Measurements from ENCODE around the gene CMC1.

The CMC1 gene

GRCh38 chr3:28308196-28308595 is 66.8 kb downstream of the CMC1 start:
- DNase-seq, result no peak

DNA sequence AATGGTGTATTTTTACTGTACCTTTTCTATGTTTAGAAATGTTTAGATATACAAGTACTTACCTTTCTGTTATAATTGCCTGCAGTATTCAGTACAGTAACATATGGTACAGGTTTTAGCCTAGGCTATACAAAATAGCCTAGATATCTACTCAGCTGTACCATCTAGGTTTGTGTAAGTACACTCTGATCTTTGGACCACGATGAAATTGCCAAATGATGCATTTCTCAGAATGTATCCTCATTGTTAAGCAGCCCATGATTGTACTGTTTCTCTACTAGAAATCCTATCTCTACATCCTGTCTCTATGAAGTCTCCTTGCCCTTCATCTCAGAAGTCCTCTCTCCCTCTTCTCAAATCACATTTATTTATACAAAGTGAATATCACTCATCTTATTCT is 74.3 kb downstream of the CMC1 start:
- no peak for DNase-seq

GRCh38 chr3:28316226-28316625 is 74.8 kb downstream of the CMC1 start:
- DNase-seq, result no peak

GRCh38 chr3:28317438-28318022 is 76.1 kb downstream of the CMC1 start:
- DNase-seq, result peak; percentile 10

DNA sequence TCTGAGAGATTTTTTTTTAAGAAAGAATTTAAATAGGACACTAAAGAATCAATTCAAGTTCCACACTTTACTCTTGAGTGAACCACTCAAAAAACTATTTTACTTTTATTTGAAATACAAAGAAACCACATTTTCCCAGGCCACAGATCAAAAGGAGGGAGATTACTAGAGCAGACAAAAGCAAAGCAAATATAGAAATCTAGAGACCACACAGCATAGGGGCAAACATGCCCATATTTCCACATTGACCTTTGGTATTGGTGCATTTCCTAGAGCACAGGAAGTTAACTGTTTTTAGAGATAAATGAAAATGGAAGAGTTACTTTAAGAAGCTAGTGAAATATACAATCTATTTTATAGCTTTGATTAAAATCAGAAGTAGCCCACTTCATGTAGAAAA is 79.6 kb downstream of the CMC1 start:
- DNase-seq, result no peak

DNA sequence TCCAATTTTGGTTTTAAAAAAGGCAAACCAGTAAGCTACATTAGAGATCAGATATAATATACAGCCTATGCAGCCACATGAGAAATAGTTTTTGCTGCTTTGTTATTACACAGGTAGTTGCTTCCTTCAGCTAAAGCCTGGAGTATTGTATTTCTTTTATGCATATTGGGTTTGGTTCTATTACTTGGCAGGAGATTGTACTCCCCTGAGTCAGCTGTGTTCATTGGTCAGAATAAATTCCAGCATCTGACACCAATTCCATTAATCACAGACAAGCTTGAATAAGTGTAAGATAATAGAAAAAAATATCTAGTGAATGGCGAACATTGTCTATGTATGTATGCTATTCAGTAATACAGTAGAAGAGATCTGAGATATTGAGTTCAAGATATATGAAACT is 81.0 kb downstream of the CMC1 start:
- DNase-seq, result no peak

- DNase-seq, result peak; percentile 17
Measured at GRCh38 chr3:28326458-28326926, 85.1 kb downstream of the CMC1 start.

DNA sequence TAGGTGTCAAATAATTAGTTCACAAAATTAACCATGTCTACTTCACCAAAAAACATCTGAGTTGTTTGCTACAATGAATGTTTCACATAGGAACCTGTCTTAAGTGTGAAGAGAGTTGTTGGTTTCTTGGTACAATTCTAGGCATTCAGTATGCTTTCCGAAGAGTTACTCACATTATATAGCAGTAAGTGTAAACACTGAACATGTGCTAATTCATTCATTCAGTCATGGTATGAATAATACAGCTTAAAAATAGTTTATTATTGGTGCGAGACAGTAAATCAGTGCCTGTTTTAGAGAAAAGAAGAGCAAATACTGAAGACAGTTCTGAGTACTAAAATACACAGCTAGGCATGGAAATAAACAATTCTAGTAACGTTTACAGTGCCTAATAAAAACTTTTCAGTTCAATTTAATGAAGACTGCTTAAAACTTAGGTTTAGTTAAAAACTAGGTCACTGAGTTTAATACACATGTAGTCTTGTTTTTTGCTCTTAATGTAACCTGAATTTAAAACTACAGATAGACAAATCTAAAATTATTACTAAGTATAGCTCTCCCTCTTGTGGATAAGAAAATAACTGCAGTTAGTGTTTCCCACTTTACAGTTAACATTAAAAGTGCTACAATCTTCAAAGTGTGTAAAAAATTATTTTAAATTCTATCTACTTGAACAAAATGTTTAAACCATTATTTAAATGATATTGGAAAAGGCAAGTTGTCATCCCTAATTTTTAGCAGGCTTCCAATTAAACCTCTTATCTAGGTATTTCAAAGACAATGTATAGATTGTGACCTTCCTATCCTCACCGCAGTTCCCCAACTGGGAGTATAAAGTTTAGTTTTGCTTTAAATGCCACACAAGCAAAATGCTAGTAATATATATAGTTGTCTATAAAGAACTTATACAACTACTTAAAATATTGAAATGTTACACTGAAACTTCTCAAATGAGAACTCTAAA is 87.1 kb downstream of the CMC1 start:
- DNase-seq, result no peak

DNA sequence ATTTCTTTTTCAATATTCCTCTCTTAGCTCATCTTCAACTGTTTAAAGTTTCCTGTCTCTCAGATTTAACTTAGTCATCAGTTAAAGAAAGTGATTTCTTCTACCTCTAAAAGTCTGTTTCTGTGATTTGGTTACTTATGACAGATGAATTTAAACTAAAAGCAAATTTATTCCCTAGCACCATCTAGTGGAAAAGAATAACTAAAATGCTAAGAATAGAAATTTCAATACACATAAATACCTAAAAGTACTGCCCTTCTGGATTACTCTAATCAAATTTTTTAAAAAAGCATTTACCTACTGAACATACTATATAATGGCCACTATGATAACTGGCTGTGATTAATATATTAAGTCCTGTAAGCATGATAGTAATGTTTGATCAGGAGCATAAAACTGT is 93.1 kb downstream of the CMC1 start:
- DNase-seq, result no peak

GRCh38 chr3:28335246-28335645 is 93.8 kb downstream of the CMC1 start:
- DNase-seq, result no peak

DNA sequence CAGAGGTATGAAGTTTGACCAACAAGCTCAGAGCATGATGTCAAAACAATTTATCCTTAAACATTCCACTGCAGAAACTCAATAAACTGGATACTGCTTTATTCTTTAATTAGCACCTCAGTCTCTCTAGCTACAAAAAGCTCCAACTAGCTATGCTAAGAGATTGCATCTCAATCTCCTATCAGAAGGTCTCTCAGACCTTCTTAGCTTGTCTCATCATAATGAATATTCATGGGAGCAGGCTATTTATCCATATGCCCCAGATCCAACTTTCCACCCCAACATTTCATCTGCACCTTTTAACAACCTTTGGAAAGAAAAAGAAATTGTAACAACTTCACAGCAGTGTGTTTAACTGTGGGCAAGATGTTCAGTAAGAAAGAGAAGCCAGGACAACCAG is 95.8 kb downstream of the CMC1 start:
- no peak for DNase-seq

DNA sequence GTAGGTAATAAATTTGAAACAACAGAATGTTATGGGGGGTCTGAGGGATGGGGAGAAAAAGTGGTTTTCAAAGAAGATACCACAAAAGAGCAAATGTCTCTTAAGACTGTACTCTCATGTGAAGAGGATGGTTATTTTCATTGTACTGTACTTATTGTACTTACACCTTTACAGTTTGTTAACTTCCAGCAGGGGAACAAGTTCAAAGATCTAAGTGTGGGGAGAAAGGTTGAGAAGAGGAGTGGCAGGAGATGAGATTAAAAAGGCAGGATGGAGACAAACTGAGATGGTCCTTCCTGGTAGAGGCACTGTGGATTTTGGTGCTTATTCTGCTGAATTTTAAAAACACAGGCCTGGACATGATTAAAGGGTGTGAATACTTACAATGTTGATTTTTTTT is 101.7 kb downstream of the CMC1 start:
- no peak for DNase-seq

DNA sequence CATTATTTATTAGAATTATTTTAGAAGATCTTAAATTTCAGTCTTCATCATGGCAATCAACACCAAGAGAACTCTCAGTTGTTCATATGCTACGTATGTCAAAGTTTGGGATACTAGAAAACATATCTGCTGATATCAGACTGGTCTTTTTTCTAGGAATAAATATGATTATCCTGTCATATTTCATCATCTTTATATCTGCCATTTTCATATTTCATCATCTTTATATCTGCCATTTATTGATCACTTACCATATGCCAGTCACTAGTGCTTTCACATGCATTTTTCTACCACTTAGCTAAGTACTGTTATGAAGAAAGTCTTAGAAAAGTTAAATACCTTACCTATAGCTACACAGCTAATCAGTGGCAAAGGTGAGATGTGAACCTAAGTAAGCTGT is 104.3 kb downstream of the CMC1 start:
- no peak for DNase-seq

DNA sequence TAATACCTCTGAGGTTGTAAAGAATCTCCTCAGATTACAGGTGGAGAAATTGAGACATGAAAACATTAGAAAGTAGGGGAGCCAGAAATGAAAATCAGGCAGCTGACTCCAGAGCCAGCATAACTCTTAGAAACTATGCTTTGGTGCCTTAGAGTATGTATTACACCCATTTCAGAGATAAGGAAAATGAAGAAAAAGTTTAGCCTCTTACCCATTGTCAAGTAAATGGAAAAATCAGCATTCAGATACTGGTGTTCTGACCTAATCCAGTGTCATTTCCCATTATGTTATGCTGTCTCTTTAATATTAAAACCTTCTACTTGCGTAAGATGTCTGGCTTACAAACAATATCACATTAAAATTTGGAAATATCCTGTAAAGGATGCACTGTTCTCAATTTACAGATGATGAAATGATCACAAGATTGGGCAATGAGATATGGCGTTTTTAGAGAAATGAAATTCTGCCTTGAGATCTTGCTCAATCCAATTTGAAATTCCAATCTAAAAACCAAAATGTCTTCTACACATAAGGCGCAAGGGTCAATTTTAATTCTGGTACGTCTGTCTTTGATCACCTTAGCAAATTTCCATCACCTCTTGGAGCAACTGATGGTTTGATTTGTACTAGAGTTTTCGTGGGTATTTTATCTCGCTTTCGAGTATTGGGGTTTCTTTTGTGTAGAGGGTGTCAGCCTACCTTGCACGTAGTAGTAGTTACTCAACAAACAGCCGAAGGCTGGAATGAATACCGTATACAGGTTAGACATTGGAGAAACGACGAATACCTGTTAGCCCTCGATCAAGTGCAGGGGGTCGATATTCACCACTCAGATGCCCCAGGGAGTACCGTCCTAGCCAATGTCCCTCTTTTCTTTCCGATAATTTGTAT is 106.2 kb downstream of the CMC1 start:
- no peak for DNase-seq

DNA sequence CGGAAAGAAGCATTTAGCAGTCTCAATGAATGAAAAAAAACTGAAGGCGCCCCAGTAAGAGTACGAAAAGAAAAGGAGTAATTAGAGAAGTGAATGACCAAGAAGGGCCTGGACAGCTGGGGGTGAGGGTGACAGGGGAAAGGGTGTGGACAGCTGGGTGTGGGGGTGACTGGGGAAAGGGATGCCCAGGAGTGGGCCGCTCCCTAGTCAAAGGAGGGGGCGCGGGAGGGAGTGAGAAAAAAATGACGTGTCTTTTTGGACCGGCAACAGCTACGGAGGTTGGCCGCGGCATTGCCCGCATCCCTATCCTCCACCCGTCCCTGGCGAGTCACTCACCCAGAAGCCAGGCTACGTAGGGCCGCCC is 106.8 kb downstream of the CMC1 start:
- DNase-seq, result no peak

- peak; percentile 93 for DNase-seq
Measured at GRCh38 chr3:28348629-28349468, 107.4 kb downstream of the CMC1 start, which contains the start of the genes AZI2 and ZCWPW2. TSS of gene AZI2 (minus strand) at chr3:28348824. CDS start at chr3:28340617, 8,207 bp downstream. TSS of gene ZCWPW2 (plus strand) at chr3:28348721. CDS start at chr3:28413069, 64,348 bp downstream.

- no peak for DNase-seq
Measured at GRCh38 chr3:28349469-28350000, 108.1 kb downstream of the CMC1 start.
